Astrocyte of the cerebellum (primary cell): ENCODE data around the gene DMD.

ENCODE experiments used
- DNase-seq: peaks from one replicate; pipeline ENCODE4 v3.0.0-alpha.2; 2011; ENCODE audit warnings: low read depth
- H3K4me3 ChIP-seq: 2 replicates; pipeline ENCODE4 v1.5.1; 2011; ENCODE audit warnings: mild to moderate bottlenecking, low read depth, low read length, moderate library complexity
- CTCF ChIP-seq: IDR thresholded peaks from 2 replicates; pipeline ENCODE4 v1.5.1; 2012; ENCODE audit warnings: low read length, low read depth, moderate library complexity, mild to moderate bottlenecking; ENCODE audit errors: missing control alignments
- in situ Hi-C: cut with HindIII; loops from 2 replicates; pipeline ENCODE4 v1.10.0; 2017; ENCODE audit warnings: low sequenced_read_pairs

The DMD gene

GRCh38 chrX:31092476-31092875 lies 2118.9 kb downstream of the DMD start:
- no peak overlapping the region for H3K4me3 ChIP-seq
- TF ChIP-seq CTCF, result no peak
- in situ Hi-C loops, result no loop called here
- DNase-seq, result no peak

GRCh38 chrX:31091819-31092218 lies 2119.5 kb downstream of the DMD start:
- DNase-seq, result no peak
- no peak for TF ChIP-seq CTCF
- in situ Hi-C loops, result no loop called here
- no peak overlapping the region for H3K4me3 ChIP-seq

GRCh38 chrX:31074522-31074921 lies 2136.8 kb downstream of the DMD start:
- TF ChIP-seq CTCF, result no peak
- no peak overlapping the region for H3K4me3 ChIP-seq
- DNase-seq, result no peak
- in situ Hi-C loops, result no loop called here

- H3K4me3 ChIP-seq, result no peak within 1 kb of the TSS
- TF ChIP-seq CTCF, result no peak
- no peak for DNase-seq
- in situ Hi-C loops, result no loop called here
Observed at GRCh38 chrX:31071725-31072124, 2139.6 kb downstream of the DMD start, which contains the start of gene FTHL17. TSS of gene FTHL17 (minus strand) at chrX:31072041. CDS start at chrX:31071953, 88 bp downstream.

- in situ Hi-C loops, result no loop called here
- no peak overlapping the region for H3K4me3 ChIP-seq
- DNase-seq, result no peak
- no peak for TF ChIP-seq CTCF
Observed at GRCh38 chrX:31071262-31071661, 2140.1 kb downstream of the DMD start.

- H3K4me3 ChIP-seq, result no peak overlapping the region
- in situ Hi-C loops, result no loop called here
- no peak for DNase-seq
- no peak for TF ChIP-seq CTCF
Observed at GRCh38 chrX:31070057-31070468, 2141.3 kb downstream of the DMD start.
